ENCODE data around the gene UBA7.

- no peak for TF ChIP-seq CTCF (conservative IDR thresholded peaks at IDR 0.05; ENCODE audit: low read depth in 2 of 2)
- TF ChIP-seq POLR2AphosphoS5 (IDR thresholded peaks at IDR 0.05; ENCODE audit: low read depth): no peak
- TF ChIP-seq EZH2 (IDR thresholded peaks at IDR 0.05; ENCODE audit: low read depth, unreplicated experiment): no peak
- TF ChIP-seq CREB1 (CRISPR knock-in tag; IDR thresholded peaks at IDR 0.05; ENCODE audit: low read depth): no peak
- TF ChIP-seq EZH2phosphoT487 (IDR thresholded peaks at IDR 0.05; ENCODE audit: unreplicated experiment): no peak
- no peak for TF ChIP-seq NANOG (IDR thresholded peaks at IDR 0.05; ENCODE audit: borderline replicate concordance)
- no peak for TF ChIP-seq JUNB (IDR thresholded peaks at IDR 0.05; ENCODE audit: unreplicated experiment)
- TF ChIP-seq, protein P1, sequence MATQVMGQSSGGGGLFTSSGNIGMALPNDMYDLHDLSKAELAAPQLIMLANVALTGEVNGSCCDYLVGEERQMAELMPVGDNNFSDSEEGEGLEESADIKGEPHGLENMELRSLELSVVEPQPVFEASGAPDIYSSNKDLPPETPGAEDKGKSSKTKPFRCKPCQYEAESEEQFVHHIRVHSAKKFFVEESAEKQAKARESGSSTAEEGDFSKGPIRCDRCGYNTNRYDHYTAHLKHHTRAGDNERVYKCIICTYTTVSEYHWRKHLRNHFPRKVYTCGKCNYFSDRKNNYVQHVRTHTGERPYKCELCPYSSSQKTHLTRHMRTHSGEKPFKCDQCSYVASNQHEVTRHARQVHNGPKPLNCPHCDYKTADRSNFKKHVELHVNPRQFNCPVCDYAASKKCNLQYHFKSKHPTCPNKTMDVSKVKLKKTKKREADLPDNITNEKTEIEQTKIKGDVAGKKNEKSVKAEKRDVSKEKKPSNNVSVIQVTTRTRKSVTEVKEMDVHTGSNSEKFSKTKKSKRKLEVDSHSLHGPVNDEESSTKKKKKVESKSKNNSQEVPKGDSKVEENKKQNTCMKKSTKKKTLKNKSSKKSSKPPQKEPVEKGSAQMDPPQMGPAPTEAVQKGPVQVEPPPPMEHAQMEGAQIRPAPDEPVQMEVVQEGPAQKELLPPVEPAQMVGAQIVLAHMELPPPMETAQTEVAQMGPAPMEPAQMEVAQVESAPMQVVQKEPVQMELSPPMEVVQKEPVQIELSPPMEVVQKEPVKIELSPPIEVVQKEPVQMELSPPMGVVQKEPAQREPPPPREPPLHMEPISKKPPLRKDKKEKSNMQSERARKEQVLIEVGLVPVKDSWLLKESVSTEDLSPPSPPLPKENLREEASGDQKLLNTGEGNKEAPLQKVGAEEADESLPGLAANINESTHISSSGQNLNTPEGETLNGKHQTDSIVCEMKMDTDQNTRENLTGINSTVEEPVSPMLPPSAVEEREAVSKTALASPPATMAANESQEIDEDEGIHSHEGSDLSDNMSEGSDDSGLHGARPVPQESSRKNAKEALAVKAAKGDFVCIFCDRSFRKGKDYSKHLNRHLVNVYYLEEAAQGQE (IDR thresholded peaks at IDR 0.05; ENCODE audit: unreplicated experiment): no peak
- TF ChIP-seq ZNF331 (CRISPR knock-in tag; IDR thresholded peaks at IDR 0.05; ENCODE audit: low read depth): no peak
Observed at GRCh38 chr3:49771340-49771938, 42.3 kb downstream of the UBA7 start.

Data from GM23338 (cell line).